ENCODE results near the gene REX1BD. TPM values are rescaled to one million over a fixed set of nuclear protein-coding genes. Genes with fewer than 3 reads are reported as not detected.
A peak's percentile ranks its signal among the peaks of the same experiment; 100 is the strongest.

Gene REX1BD
- total RNA-seq, 1 experiment from 2014 or later: 44.8 TPM

- intact Hi-C loops (cut with micrococcal nuclease; ENCODE audit: unreplicated experiment): loop anchor here (10.0 kb wide), 1 partner anchor 163 kb away; no protein-coding TSS in a partner anchor
- H3K4me2 ChIP-seq: no peak overlapping the region
- no peaks in the 10 kb centered on the region for H3K4me1 ChIP-seq (replicated peaks; ENCODE audit: insufficient read depth)
- BruUV-seq (replicated peaks): no TSS peak
- ChIA-PET CTCF (no interaction called here), POLR2A (ENCODE audit: unreplicated experiment) (no interaction called here)
- peaks cover 35% of the 10 kb centered on the region; the same call in 1 of the 2 replicates for H3F3A ChIP-seq (ENCODE audit: insufficient read depth, low read depth)
- H3K4me3 ChIP-seq: no peak overlapping the region
- no peaks in the 10 kb centered on the region for H4K20me1 ChIP-seq (ENCODE audit: insufficient read depth)
- no peaks in the 10 kb centered on the region for H3K9me3 ChIP-seq (ENCODE audit: insufficient read depth, low read depth)
- DNase-seq: peak in 1 of 2 experiments; percentile 50
- no peaks in the 10 kb centered on the region for H3K9me2 ChIP-seq (ENCODE audit: insufficient read depth)
- H3K79me2 ChIP-seq (ENCODE audit: low read depth): no peaks in the 10 kb centered on the region
- no peak for TF ChIP-seq EZH2 (IDR thresholded peaks at IDR 0.05; ENCODE audit: low read depth)
- no peak for TF ChIP-seq CTCF (conservative IDR thresholded peaks at IDR 0.05)
- no peak overlapping the region for H2AFZ ChIP-seq
- H3K27ac ChIP-seq: no peak overlapping the region
- peaks cover 18% of the 10 kb centered on the region; the same call in 1 of the 2 replicates for H3K27me3 ChIP-seq (ENCODE audit: insufficient read depth, low read depth)
- H3K36me3 ChIP-seq (ENCODE audit: low read depth): no peaks in the 10 kb centered on the region
These were observed 13.3 kb downstream of the REX1BD start for GRCh38 chr19:18601875-18602274.

DNA sequence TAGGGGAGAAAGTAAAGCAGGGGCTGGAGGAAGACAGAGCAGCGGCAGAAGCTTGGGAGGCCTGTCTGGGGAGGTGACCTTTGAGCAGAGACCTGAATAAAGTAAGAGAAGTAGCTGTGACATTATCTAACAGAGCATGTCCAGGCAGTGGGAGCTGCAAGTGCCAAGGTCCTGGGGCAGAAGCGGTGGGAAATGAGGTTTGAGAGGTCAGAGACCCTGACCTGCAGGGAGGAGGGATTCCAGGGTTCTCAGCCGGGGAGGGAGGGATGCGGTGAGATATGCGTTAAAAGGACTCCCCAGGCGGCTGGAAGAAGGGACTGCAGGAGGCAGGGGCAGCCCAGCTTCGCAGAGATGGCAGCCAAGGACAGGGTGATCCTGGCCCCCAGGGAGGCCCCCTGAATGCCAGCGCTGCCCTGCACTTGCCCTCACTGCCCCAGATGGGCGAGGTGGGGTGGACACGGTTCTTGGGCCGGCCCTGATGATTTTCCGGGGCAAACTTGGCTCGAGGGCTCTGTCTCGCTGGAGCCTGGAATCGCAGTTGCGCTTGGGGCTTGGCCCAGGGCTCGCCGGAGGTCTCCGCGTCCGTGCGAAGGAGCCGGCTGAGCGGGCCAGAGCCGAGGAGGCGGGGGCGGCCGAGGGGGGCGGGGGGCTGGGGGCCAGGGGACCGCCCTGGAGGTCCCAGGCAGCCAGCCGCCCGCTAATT is 14.8 kb downstream of the REX1BD start:
- no peaks in the 10 kb centered on the region for H4K20me1 ChIP-seq (ENCODE audit: insufficient read depth)
- no peak overlapping the region for H3K27ac ChIP-seq
- H3K79me2 ChIP-seq (ENCODE audit: low read depth): no peaks in the 10 kb centered on the region
- no TSS peak for BruUV-seq (replicated peaks)
- H3K9me2 ChIP-seq (ENCODE audit: insufficient read depth): no peaks in the 10 kb centered on the region
- ChIA-PET POLR2A (ENCODE audit: unreplicated experiment) (interaction anchor here (0.6 kb wide), 1 partner anchor 50 kb away, joined by 5 read pairs; no protein-coding TSS in a partner anchor), CTCF (interaction anchor here (0.7 kb wide), 1 partner anchor 227 kb away, joined by 3 read pairs; no protein-coding TSS in a partner anchor)
- no peaks in the 10 kb centered on the region for H3K9me3 ChIP-seq (ENCODE audit: insufficient read depth, low read depth)
- H3K4me1 ChIP-seq (replicated peaks; ENCODE audit: insufficient read depth): peaks cover 8% of the 10 kb centered on the region
- H3K36me3 ChIP-seq (ENCODE audit: low read depth): no peaks in the 10 kb centered on the region
- H3K27me3 ChIP-seq (ENCODE audit: insufficient read depth, low read depth): peaks cover 31% of the 10 kb centered on the region
- peaks cover 37% of the 10 kb centered on the region; the same call in 1 of the 2 replicates for H3F3A ChIP-seq (ENCODE audit: insufficient read depth, low read depth)
- DNase-seq: no peak
- TF ChIP-seq EZH2 (IDR thresholded peaks at IDR 0.05; ENCODE audit: low read depth) (no peak), CTCF (conservative IDR thresholded peaks at IDR 0.05) (no peak)
- intact Hi-C loops (cut with micrococcal nuclease; ENCODE audit: unreplicated experiment): loop anchor here (10.0 kb wide), 1 partner anchor 161 kb away; no protein-coding TSS in a partner anchor
- no peak overlapping the region for H3K4me3 ChIP-seq
- no peak overlapping the region for H2AFZ ChIP-seq
- H3K4me2 ChIP-seq: no peak overlapping the region

DNA sequence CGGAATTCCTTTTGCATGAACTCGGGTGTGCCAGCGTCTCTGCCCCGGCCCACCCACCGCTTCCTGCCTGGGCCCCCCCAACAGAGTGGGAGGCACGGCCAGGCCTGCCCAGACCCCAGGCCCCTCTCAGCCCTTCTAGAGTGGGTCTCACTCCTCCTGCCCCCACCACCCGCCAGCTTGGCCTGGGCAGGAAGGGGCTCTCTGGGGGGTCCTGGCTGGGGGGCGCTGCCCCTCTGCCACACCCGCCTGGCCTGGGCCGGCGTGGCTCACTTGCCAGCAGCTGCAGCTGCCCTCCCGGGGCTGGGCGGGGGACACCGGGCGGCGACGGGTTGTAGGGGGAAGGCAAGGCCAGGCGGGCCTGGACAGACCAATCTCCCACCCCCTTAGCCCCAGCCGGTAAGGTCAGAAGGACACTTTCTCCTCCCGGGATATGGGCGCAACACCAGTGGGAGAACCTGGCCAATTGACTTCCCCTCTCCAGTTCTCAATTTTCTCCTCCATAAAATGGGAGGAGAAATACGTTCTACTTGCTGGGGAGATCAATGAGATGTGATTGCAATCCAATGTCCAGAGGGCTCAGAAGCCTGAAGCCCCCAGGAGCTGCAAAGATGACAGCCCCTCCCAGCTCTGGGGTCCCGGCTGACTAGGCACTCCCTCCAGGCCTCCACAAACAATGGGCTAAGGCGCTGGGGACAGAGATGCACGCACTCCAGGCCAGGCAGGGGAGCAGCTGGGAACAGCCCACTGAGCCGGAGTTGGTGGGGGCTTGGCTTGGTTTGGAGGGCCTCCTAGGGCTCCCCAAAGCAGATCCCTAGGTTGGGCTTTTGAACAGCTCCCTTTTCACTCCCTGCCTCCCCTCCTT is 15.6 kb downstream of the REX1BD start:
- Histone ChIP-seq H4K20me1 (ENCODE audit: insufficient read depth) (no peaks in the 10 kb centered on the region), H3K36me3 (ENCODE audit: low read depth) (no peaks in the 10 kb centered on the region), H3K27me3 (ENCODE audit: insufficient read depth, low read depth) (peaks cover 39% of the 10 kb centered on the region), H3K79me2 (ENCODE audit: low read depth) (no peaks in the 10 kb centered on the region), H3K9me3 (ENCODE audit: insufficient read depth, low read depth) (no peaks in the 10 kb centered on the region), H3K4me1 (replicated peaks; ENCODE audit: insufficient read depth) (peaks cover 8% of the 10 kb centered on the region), H3K4me2 (no peak overlapping the region), H3K27ac (no peak overlapping the region), H3K4me3 (no peak overlapping the region), H3K9me2 (ENCODE audit: insufficient read depth) (no peaks in the 10 kb centered on the region), H3F3A (ENCODE audit: insufficient read depth, low read depth) (peaks cover 45% of the 10 kb centered on the region; the same call in 1 of the 2 replicates), H2AFZ (no peak overlapping the region)
- DNase-seq: no peak
- intact Hi-C loops (cut with micrococcal nuclease; ENCODE audit: unreplicated experiment): loop anchor here (10.0 kb wide), 1 partner anchor 161 kb away; no protein-coding TSS in a partner anchor
- ChIA-PET CTCF (interaction anchor here (0.6 to 0.7 kb wide), 2 partner anchors 177 to 226 kb away, joined by 3 to 10 read pairs; no protein-coding TSS in a partner anchor), POLR2A (ENCODE audit: unreplicated experiment) (interaction anchor here (0.6 kb wide), 1 partner anchor 51 kb away, joined by 5 read pairs; no protein-coding TSS in a partner anchor)
- TF ChIP-seq CTCF (conservative IDR thresholded peaks at IDR 0.05): no peak
- TF ChIP-seq EZH2 (IDR thresholded peaks at IDR 0.05; ENCODE audit: low read depth): no peak
- no TSS peak for BruUV-seq (replicated peaks)
